GM21515 (cell line): ENCODE results near the gene MFAP3.
A peak's percentile ranks its signal among the peaks of the same experiment; 100 is the strongest.
"Not testable (repeated sequence)": the region's sequence is repeated elsewhere in the genome, so short reads cannot be mapped to it uniquely, and the experiment has no call there.

Experiments used
- ATAC-seq: cut with Tn5 transposase; IDR thresholded peaks from one replicate; pipeline ENCODE4 v1.9.1; 2021; ENCODE audit not compliant: unreplicated experiment

Gene MFAP3

GRCh38 chr5:154049636-154050035 lies 10.9 kb downstream of the MFAP3 start:
- ATAC-seq: no peak

- ATAC-seq: no peak
These were observed 14.7 kb downstream of the MFAP3 start for GRCh38 chr5:154053468-154053867.

- no peak for ATAC-seq
These were observed 16.4 kb downstream of the MFAP3 start for GRCh38 chr5:154055201-154055600.

GRCh38 chr5:154058055-154059038 lies 19.6 kb downstream of the MFAP3 start:
- peak; percentile 67 for ATAC-seq

- peak; percentile 62 for ATAC-seq
These were observed 20.3 kb downstream of the MFAP3 start for GRCh38 chr5:154059039-154059430.

- ATAC-seq: no peak
These were observed 20.8 kb downstream of the MFAP3 start for GRCh38 chr5:154059583-154059982.

- no peak for ATAC-seq
These were observed 21.8 kb downstream of the MFAP3 start for GRCh38 chr5:154060606-154061005.

- ATAC-seq: no peak
These were observed 24.6 kb downstream of the MFAP3 start for GRCh38 chr5:154063372-154063771.

- no peak for ATAC-seq
These were observed 27.2 kb downstream of the MFAP3 start for GRCh38 chr5:154065971-154066370.

- ATAC-seq: not testable (repeated sequence)
These were observed 31.1 kb downstream of the MFAP3 start for GRCh38 chr5:154069854-154070253.

- peak; percentile 23 for ATAC-seq
These were observed 33.1 kb downstream of the MFAP3 start for GRCh38 chr5:154071799-154072413.

- peak; percentile 97 for ATAC-seq
These were observed 33.8 kb downstream of the MFAP3 start for GRCh38 chr5:154072414-154073171.

- no peak for ATAC-seq
These were observed 37.6 kb downstream of the MFAP3 start for GRCh38 chr5:154076240-154076922.

GRCh38 chr5:154077696-154078095 lies 38.9 kb downstream of the MFAP3 start:
- ATAC-seq: no peak

- ATAC-seq: no peak
These were observed 39.5 kb downstream of the MFAP3 start for GRCh38 chr5:154078272-154078671.

GRCh38 chr5:154081246-154081645 lies 42.5 kb downstream of the MFAP3 start:
- no peak for ATAC-seq

- no peak for ATAC-seq
These were observed 45.4 kb downstream of the MFAP3 start for GRCh38 chr5:154084062-154084639.

- ATAC-seq: no peak
These were observed 47.4 kb downstream of the MFAP3 start for GRCh38 chr5:154086146-154086545.

GRCh38 chr5:154086641-154087040 lies 47.9 kb downstream of the MFAP3 start:
- no peak for ATAC-seq

GRCh38 chr5:154087260-154087659 lies 48.5 kb downstream of the MFAP3 start:
- ATAC-seq: no peak
